Mesenchymal stem cell (in vitro differentiated cells and primary cell): Measurements from ENCODE around the gene TBC1D2.

Experiments used
- DNase-seq: peaks from one replicate; pipeline ENCODE4 v3.0.0-alpha.2; 2013
- H2AFZ ChIP-seq: one replicate; pipeline ENCODE4 v1.6.1; 2013; ENCODE audit warnings: low read depth, mild to moderate bottlenecking, control low read depth, inconsistent platforms, low read length, moderate library complexity
- H2AK5ac ChIP-seq: 2 replicates; pipeline ENCODE4 v1.6.1; 2013; ENCODE audit warnings: low read length, moderate library complexity, mild to moderate bottlenecking, inconsistent platforms; ENCODE audit not compliant: severe bottlenecking
- H2BK120ac ChIP-seq: one replicate; pipeline ENCODE4 v1.6.1; 2013; ENCODE audit warnings: low read depth, mild to moderate bottlenecking, inconsistent platforms, low read length, moderate library complexity
- H2BK12ac ChIP-seq, 2 experiments: one replicate each; pipeline ENCODE4 v1.6.1; 2013; ENCODE audit warnings: inconsistent platforms in 2 of 2, low read length in 2 of 2, mild to moderate bottlenecking in 2 of 2, moderate library complexity in 2 of 2, control low read depth in 1 of 2
- H2BK15ac ChIP-seq: one replicate; pipeline ENCODE4 v1.6.1; 2013; ENCODE audit warnings: mild to moderate bottlenecking, low read depth, inconsistent platforms; ENCODE audit not compliant: poor library complexity, severe bottlenecking
- H2BK5ac ChIP-seq: 2 replicates; pipeline ENCODE4 v1.6.1; 2013; ENCODE audit warnings: low read depth, mild to moderate bottlenecking, low read length, control low read depth, inconsistent platforms; ENCODE audit not compliant: poor library complexity, severe bottlenecking
- H3K14ac ChIP-seq, 2 experiments: one replicate each; pipeline ENCODE4 v1.6.1; 2013; ENCODE audit warnings: inconsistent platforms in 2 of 2, low read length in 2 of 2, control low read depth in 1 of 2, mild to moderate bottlenecking in 1 of 2, moderate library complexity in 1 of 2
- H3K18ac ChIP-seq, 2 experiments: one replicate each; pipeline ENCODE4 v1.6.1; 2013; ENCODE audit warnings: inconsistent platforms in 2 of 2, low read length in 2 of 2, control low read depth in 1 of 2, low read depth in 1 of 2, mild to moderate bottlenecking in 1 of 2
- H3K23ac ChIP-seq, 2 experiments: one replicate each; pipeline ENCODE4 v1.6.1; 2013; ENCODE audit warnings: inconsistent platforms in 2 of 2, low read length in 2 of 2, mild to moderate bottlenecking in 2 of 2, moderate library complexity in 2 of 2, control low read depth in 1 of 2
- H3K27ac ChIP-seq: 2 replicates; pipeline ENCODE4 v1.5.1; 2013; ENCODE audit warnings: mild to moderate bottlenecking, moderate library complexity, low read length, control low read depth, inconsistent platforms; ENCODE audit not compliant: poor library complexity, severe bottlenecking
- H3K27me3 ChIP-seq, 2 experiments: 2 replicates each; pipeline versions ENCODE4 v1.6.1 to v1.7.0; 2013; ENCODE audit warnings: low read length in 2 of 2, mild to moderate bottlenecking in 2 of 2, moderate library complexity in 2 of 2, control low read depth in 1 of 2, inconsistent platforms in 1 of 2; ENCODE audit not compliant: control insufficient read depth in 1 of 2, insufficient read depth in 1 of 2
- H3K36me3 ChIP-seq, 2 experiments: 2 replicates each; pipeline versions ENCODE4 v1.6.1 to v1.7.0; 2013; ENCODE audit warnings: low read length in 2 of 2, control low read depth in 1 of 2, inconsistent platforms in 1 of 2, low read depth in 1 of 2, mild to moderate bottlenecking in 1 of 2; ENCODE audit not compliant: insufficient read depth in 2 of 2, control insufficient read depth in 1 of 2
- H3K4ac ChIP-seq, 2 experiments: one replicate each; pipeline ENCODE4 v1.6.1; 2013; ENCODE audit warnings: inconsistent platforms in 2 of 2, low read length in 2 of 2, mild to moderate bottlenecking in 2 of 2, moderate library complexity in 2 of 2, control low read depth in 1 of 2, low read depth in 1 of 2
- H3K4me1 ChIP-seq: 2 replicates; pipeline ENCODE4 v1.6.1; 2013; ENCODE audit warnings: low read depth, low read length, control low read depth; ENCODE audit not compliant: control insufficient read depth, insufficient read depth
- H3K4me2 ChIP-seq: 2 replicates; pipeline ENCODE4 v1.6.1; 2013; ENCODE audit warnings: low read length, mild to moderate bottlenecking, inconsistent platforms; ENCODE audit not compliant: poor library complexity, severe bottlenecking
- H3K4me3 ChIP-seq, 2 experiments: 2 replicates each; pipeline versions ENCODE4 v1.5.1 to v1.7.0; 2013; ENCODE audit warnings: low read length in 2 of 2, mild to moderate bottlenecking in 2 of 2, control low read depth in 1 of 2, low read depth in 1 of 2; ENCODE audit not compliant: insufficient read depth in 1 of 2
- H3K79me1 ChIP-seq: replicated peaks from 2 replicates; pipeline ENCODE4 v1.6.1; 2013; ENCODE audit warnings: mild to moderate bottlenecking, control low read depth, low read length, inconsistent platforms; ENCODE audit not compliant: poor library complexity, severe bottlenecking
- H3K9ac ChIP-seq: 2 replicates; pipeline ENCODE4 v1.7.0; 2013; ENCODE audit warnings: mild to moderate bottlenecking, low read length, moderate library complexity
- H3K9me3 ChIP-seq: 2 replicates; pipeline ENCODE4 v1.7.0; 2013; ENCODE audit warnings: mild to moderate bottlenecking, low read length; ENCODE audit not compliant: control insufficient read depth
- H4K8ac ChIP-seq: one replicate; pipeline ENCODE4 v1.6.1; 2013; ENCODE audit warnings: inconsistent platforms, mild to moderate bottlenecking, low read length, moderate library complexity
- H4K91ac ChIP-seq: one replicate; pipeline ENCODE4 v1.6.1; 2013; ENCODE audit warnings: mild to moderate bottlenecking, low read length, inconsistent platforms
- WGBS: methylation state at CpG from one replicate; pipeline ENCODE4 v1.1.7; 2013; ENCODE audit warnings: mixed read lengths; 5-methylcytosine and 5-hydroxymethylcytosine counted together

TBC1D2 gene

GRCh38 chr9:98206754-98207153 is 48.7 kb downstream of the TBC1D2 start:
- Histone ChIP-seq H3K23ac (no peak overlapping the region), H2BK15ac (peak overlapping the region; percentile 46), H2AK5ac (no peak overlapping the region), H3K9me3 (no peaks in the 10 kb centered on the region), H4K8ac (no peak overlapping the region), H3K4me3 (no peak overlapping the region), H3K79me1 (no peaks in the 10 kb centered on the region), H3K27ac (no peak overlapping the region), H3K27me3 (no peaks in the 10 kb centered on the region), H2BK5ac (no peak overlapping the region), H3K18ac (no peak overlapping the region), H3K4me1 (peaks cover 6% of the 10 kb centered on the region), H4K91ac (no peak overlapping the region), H3K14ac (no peak overlapping the region), H3K36me3 (peaks cover 60 to 61% of the 10 kb centered on the region in 2 experiments), H3K4me2 (no peak overlapping the region), H2BK12ac (no peak overlapping the region), H3K4ac (no peak overlapping the region), H2AFZ (no peak overlapping the region), H3K9ac (no peak overlapping the region), H2BK120ac (no peak overlapping the region)
- DNase-seq, result no peak
- no CpG with 5 or more reads among the region's 2 CpGs for WGBS

DNA sequence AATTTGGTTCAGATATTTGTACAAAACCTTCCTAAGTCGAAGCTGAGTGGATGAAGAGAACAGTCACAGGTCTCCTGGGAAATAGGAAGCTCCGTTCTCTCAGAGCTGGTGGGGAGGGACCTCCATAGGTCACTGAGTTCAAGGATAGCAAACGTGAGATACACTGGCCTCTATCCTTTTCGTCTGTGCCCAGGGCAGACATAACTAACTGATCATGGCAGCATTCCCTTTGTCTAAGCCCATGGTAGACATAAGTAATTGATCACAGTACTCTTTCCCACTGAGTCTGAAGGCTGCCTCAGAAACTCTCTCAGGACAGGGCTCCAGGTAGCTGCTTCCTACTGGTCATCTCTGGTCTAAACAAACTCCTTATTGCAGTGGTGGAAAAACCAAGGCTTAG is 50.8 kb downstream of the TBC1D2 start:
- no peak overlapping the region for H3K9ac ChIP-seq
- no peak overlapping the region for H3K4ac ChIP-seq
- no peak overlapping the region for H2AFZ ChIP-seq
- peaks cover 6% of the 10 kb centered on the region for H3K4me1 ChIP-seq
- H3K4me2 ChIP-seq, result no peak overlapping the region
- H2AK5ac ChIP-seq, result no peak overlapping the region
- H3K9me3 ChIP-seq, result no peaks in the 10 kb centered on the region
- no peak overlapping the region for H3K14ac ChIP-seq
- H3K27me3 ChIP-seq, result no peaks in the 10 kb centered on the region
- H3K23ac ChIP-seq, result no peak overlapping the region
- H3K36me3 ChIP-seq, result peaks cover 54 to 59% of the 10 kb centered on the region in 2 experiments
- no peak overlapping the region for H4K8ac ChIP-seq
- H3K18ac ChIP-seq, result no peak overlapping the region
- WGBS, result 59% methylated on average over 4 of the region's 4 CpGs
- no peak overlapping the region for H2BK12ac ChIP-seq
- DNase-seq, result no peak
- no peak overlapping the region for H2BK120ac ChIP-seq
- H3K4me3 ChIP-seq, result no peak overlapping the region
- H2BK15ac ChIP-seq, result no peak overlapping the region
- H2BK5ac ChIP-seq, result no peak overlapping the region
- no peak overlapping the region for H4K91ac ChIP-seq
- H3K79me1 ChIP-seq, result no peaks in the 10 kb centered on the region
- H3K27ac ChIP-seq, result no peak overlapping the region

GRCh38 chr9:98203153-98203552 is 52.3 kb downstream of the TBC1D2 start:
- H2BK15ac ChIP-seq, result no peak overlapping the region
- no peak overlapping the region for H3K4me3 ChIP-seq
- H3K23ac ChIP-seq, result no peak overlapping the region
- H3K4me1 ChIP-seq, result peaks cover 4% of the 10 kb centered on the region
- no peak overlapping the region for H2BK12ac ChIP-seq
- no peak overlapping the region for H3K4me2 ChIP-seq
- no peak for DNase-seq
- H2BK5ac ChIP-seq, result no peak overlapping the region
- no peak overlapping the region for H4K8ac ChIP-seq
- no peak overlapping the region for H3K27ac ChIP-seq
- no peak overlapping the region for H3K4ac ChIP-seq
- 88% methylated on average over 7 of the region's 7 CpGs for WGBS
- no peak overlapping the region for H2AK5ac ChIP-seq
- H4K91ac ChIP-seq, result no peak overlapping the region
- H2AFZ ChIP-seq, result no peak overlapping the region
- H3K14ac ChIP-seq, result no peak overlapping the region
- H3K36me3 ChIP-seq, result peaks cover 55% of the 10 kb centered on the region in 2 experiments
- no peak overlapping the region for H2BK120ac ChIP-seq
- H3K27me3 ChIP-seq, result no peaks in the 10 kb centered on the region
- no peaks in the 10 kb centered on the region for H3K9me3 ChIP-seq
- no peak overlapping the region for H3K18ac ChIP-seq
- H3K9ac ChIP-seq, result no peak overlapping the region
- H3K79me1 ChIP-seq, result no peaks in the 10 kb centered on the region

GRCh38 chr9:98202252-98202651 is 53.2 kb downstream of the TBC1D2 start:
- Histone ChIP-seq H3K36me3 (peaks cover 48 to 56% of the 10 kb centered on the region in 2 experiments), H2AK5ac (no peak overlapping the region), H3K4ac (no peak overlapping the region), H4K91ac (no peak overlapping the region), H2BK15ac (no peak overlapping the region), H3K4me1 (no peaks in the 10 kb centered on the region), H3K79me1 (no peaks in the 10 kb centered on the region), H2BK5ac (no peak overlapping the region), H3K27ac (no peak overlapping the region), H3K4me2 (no peak overlapping the region), H3K14ac (no peak overlapping the region), H2BK12ac (no peak overlapping the region), H2AFZ (no peak overlapping the region), H3K4me3 (no peak overlapping the region), H3K18ac (no peak overlapping the region), H2BK120ac (no peak overlapping the region), H4K8ac (no peak overlapping the region), H3K9me3 (no peaks in the 10 kb centered on the region), H3K27me3 (no peaks in the 10 kb centered on the region), H3K23ac (no peak overlapping the region), H3K9ac (no peak overlapping the region)
- DNase-seq, result no peak
- WGBS, result 96% methylated on average over 5 of the region's 5 CpGs
